Uterus (tissue), 4 donors: ENCODE results near the gene CCL14. TPM values are rescaled to one million over a fixed set of nuclear protein-coding genes. Genes with fewer than 3 reads are reported as not detected.

Experiments
- DNase-seq, 2 donors: peaks; one replicate each; pipeline ENCODE4 v3.0.0-alpha.2; 2019 to 2020
- H3K27ac ChIP-seq, 2 donors: fragments of 200-600 bp; sonication (generic); 1 replicate in 1 of 2; 2 replicates in 1 of 2; pipeline ENCODE4 v1.5.1; 2016 to 2018
- H3K27me3 ChIP-seq, 2 donors: fragments of 200-600 bp; sonication (generic); one replicate each; pipeline ENCODE4 v1.5.1; 2018 to 2019; ENCODE audit warnings: control low read depth in 1 of 2
- H3K36me3 ChIP-seq, 2 donors: fragments of 200-600 bp; sonication (generic); one replicate each; pipeline ENCODE4 v1.5.1; 2019; ENCODE audit warnings: control low read depth in 1 of 2
- H3K4me1 ChIP-seq, 2 donors: fragments of 200-600 bp; sonication (generic); one replicate each; pipeline ENCODE4 v1.5.1; 2018 to 2019; ENCODE audit warnings: control low read depth in 1 of 2
- H3K4me3 ChIP-seq, 2 donors: fragments of 200-600 bp; sonication (generic); 1 replicate in 1 of 2; 2 replicates in 1 of 2; pipeline ENCODE4 v1.5.1; 2018 to 2019; ENCODE audit warnings: mild to moderate bottlenecking in 1 of 2
- H3K9me3 ChIP-seq, 2 donors: fragments of 200-600 bp; sonication (generic); one replicate each; pipeline ENCODE4 v1.5.1; 2019; ENCODE audit warnings: control low read depth in 1 of 2
- POLR2A ChIP-seq, 2 donors: fragments of 450-650 bp; IDR thresholded peaks; one replicate each; pipeline ENCODE4 v1.6.1; 2016; ENCODE audit warnings: antibody characterized with exemption in 2 of 2, mild to moderate bottlenecking in 1 of 2, moderate library complexity in 1 of 2
- intact Hi-C: fragments of 100-400 bp; cut with DNase I; formaldehyde crosslinking; loops from one replicate; pipeline ENCODE4 v1.15.1; 2023; ENCODE audit warnings: low total_unique reads
- total RNA-seq, 4 donors: library from RNA; depleted of rRNA in 3 of 4; stranded (reverse); fragments of >200 nt in 3 of 4; gene quantifications; one replicate each; pipeline versions ENCODE4 v1.1.0 to v1.2.4, GENCODE V29; 2014 to 2023
- TF ChIP-seq, protein P1 (sequence below), 4 experiments: fragments of 200-600 bp in 2 of 4; fragments of 450-650 bp in 2 of 4; sonication (generic) in 2 of 4; IDR thresholded peaks; one replicate each; pipeline ENCODE4 v1.5.1; 2016 to 2019; ENCODE audit warnings: antibody characterized with exemption in 4 of 4, mild to moderate bottlenecking in 2 of 4, moderate library complexity in 1 of 4
- donor health status: DM: yes; HTN: yes; CAD: no.

CCL14 gene
- total RNA-seq, 4 donors from 2014 or later = 0.97 to 165 (median 143) TPM

DNA sequence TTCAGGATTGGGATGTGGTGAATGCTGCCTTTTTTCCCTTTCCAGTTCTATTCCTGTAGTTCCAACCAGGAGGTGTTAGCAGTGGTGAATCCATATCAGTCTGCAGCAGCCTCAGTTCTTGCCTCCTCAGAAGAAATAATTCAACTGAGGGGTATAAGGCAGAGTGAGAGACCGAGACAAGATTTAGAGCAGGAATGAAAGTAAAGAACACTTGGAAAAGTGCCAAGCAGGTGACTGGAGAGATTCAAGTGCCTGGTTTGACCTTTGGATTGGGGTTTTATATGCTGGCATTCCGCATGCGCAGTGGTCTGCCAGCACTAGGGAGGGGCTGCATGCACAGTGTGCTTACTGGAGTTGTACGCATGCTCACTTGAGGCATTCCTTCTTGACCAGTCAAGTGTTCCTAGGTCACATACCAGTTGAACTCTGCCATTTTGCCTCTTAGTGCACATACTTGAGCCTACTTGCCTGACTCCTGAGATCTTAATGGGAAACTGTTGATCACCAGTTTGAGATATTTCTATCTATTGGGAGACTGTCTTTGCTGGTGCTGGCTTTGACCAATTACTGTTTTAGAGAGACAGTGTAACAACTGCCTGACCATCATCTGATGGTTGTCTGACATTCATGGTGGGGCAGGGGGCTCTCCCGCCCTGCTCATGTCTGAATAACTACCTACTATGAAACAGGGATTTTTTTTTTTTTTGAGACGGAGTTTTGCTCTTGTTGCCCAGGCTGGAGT is 15.5 kb upstream of the CCL14 start:
- H3K27ac ChIP-seq = no peak overlapping the region
- H3K4me3 ChIP-seq = no peak overlapping the region
- no peak for DNase-seq
- intact Hi-C loops = no loop called here
- H3K36me3 ChIP-seq = no peaks in the 10 kb centered on the region
- no peaks in the 10 kb centered on the region for H3K9me3 ChIP-seq
- no peak for TF ChIP-seq POLR2A (IDR thresholded peaks at IDR 0.05)
- TF ChIP-seq, protein P1, sequence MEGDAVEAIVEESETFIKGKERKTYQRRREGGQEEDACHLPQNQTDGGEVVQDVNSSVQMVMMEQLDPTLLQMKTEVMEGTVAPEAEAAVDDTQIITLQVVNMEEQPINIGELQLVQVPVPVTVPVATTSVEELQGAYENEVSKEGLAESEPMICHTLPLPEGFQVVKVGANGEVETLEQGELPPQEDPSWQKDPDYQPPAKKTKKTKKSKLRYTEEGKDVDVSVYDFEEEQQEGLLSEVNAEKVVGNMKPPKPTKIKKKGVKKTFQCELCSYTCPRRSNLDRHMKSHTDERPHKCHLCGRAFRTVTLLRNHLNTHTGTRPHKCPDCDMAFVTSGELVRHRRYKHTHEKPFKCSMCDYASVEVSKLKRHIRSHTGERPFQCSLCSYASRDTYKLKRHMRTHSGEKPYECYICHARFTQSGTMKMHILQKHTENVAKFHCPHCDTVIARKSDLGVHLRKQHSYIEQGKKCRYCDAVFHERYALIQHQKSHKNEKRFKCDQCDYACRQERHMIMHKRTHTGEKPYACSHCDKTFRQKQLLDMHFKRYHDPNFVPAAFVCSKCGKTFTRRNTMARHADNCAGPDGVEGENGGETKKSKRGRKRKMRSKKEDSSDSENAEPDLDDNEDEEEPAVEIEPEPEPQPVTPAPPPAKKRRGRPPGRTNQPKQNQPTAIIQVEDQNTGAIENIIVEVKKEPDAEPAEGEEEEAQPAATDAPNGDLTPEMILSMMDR (IDR thresholded peaks at IDR 0.05) = no peak
- H3K27me3 ChIP-seq = no peaks in the 10 kb centered on the region
- H3K4me1 ChIP-seq = no peaks in the 10 kb centered on the region

DNA sequence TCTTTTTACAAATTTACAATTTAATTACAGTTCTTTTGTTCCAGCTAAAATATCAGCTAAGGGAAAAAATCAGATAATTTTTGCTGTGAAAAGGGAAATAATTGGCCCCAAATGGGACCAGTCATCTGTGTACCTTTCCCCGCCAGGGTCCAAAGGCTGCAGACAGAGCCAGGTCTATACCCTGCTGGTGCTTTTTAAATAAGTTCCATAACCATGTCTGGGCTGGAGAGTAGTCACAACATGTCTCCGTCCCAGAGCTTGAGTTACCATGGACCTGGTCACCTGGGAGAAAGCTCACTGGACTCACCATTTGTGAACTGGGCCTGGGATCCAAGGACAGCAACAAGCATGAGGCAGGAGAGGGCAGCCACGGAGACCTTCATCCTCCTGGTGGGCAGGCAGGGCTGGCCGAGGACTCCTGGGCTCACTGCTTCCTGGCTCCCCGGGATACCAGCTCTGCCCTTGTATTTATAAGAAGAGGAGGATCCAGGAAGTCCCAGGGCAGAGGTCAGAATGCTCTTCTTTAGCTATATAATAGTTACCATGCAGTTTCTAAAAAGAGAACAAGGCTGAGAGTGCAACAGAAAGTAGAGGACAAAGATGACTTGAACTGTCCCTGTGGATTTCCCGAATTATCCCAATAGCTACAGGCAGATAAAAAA is 14.7 kb upstream of the CCL14 start, which contains the start of gene CCL15:
TSS of gene CCL15 (minus strand) at position 444 of the 662 bp plus-strand sequence. CDS start at position 383, 61 bp downstream.
- no peak for DNase-seq
- Histone ChIP-seq H3K27me3 (no peaks in the 10 kb centered on the region), H3K4me3 (no peak within 1 kb of the TSS), H3K4me1 (no peaks in the 10 kb centered on the region), H3K27ac (no peak within 1 kb of the TSS), H3K36me3 (no peaks in the 10 kb centered on the region), H3K9me3 (no peaks in the 10 kb centered on the region)
- TF ChIP-seq POLR2A (IDR thresholded peaks at IDR 0.05) = no peak
- TF ChIP-seq, protein P1 (IDR thresholded peaks at IDR 0.05) = no peak
- intact Hi-C loops = no loop called here

DNA sequence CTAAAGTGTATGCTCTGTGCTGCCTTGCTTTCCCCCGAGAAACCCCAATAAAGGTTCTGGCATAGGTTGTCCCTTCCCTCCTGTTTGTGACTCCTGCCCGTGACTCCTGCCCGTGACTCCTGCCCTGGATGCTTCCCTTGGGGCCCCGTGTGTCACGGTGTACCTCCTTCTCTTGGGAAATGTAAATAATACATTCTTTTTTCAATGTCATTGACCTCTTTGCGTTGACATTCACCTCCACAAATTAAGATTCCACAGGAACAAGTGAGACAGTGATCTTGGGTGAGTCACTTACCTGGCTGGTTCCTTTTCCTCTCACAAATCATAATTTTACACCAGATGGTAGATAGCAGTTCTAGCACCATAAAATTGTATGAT is 14.2 kb upstream of the CCL14 start:
- no peak for DNase-seq
- no peaks in the 10 kb centered on the region for H3K36me3 ChIP-seq
- no peak for TF ChIP-seq POLR2A (IDR thresholded peaks at IDR 0.05)
- TF ChIP-seq, protein P1 (IDR thresholded peaks at IDR 0.05) = no peak
- no peak overlapping the region for H3K27ac ChIP-seq
- H3K27me3 ChIP-seq = no peaks in the 10 kb centered on the region
- H3K9me3 ChIP-seq = no peaks in the 10 kb centered on the region
- H3K4me1 ChIP-seq = no peaks in the 10 kb centered on the region
- intact Hi-C loops = no loop called here
- H3K4me3 ChIP-seq = no peak overlapping the region

DNA sequence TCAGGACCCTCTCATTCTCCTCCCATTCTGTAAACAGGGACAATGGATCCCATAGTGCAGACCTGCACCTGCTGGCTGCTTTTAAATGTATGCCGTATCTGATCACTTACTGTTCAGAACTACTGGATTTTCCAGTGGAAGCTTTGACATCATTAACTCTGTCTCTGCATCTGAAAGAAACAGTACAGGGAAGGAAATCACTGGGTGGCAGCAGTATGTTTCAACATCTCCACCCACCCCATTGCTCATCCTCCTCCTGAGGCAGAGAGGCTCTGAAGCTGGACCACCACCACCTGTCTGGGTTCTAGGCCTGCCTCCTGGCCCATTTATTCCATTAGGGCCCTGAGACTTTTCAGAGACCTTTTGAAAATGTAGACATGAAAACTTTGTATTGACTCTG is 12.2 kb upstream of the CCL14 start:
- Histone ChIP-seq H3K4me1 (no peaks in the 10 kb centered on the region), H3K9me3 (no peaks in the 10 kb centered on the region), H3K27me3 (no peaks in the 10 kb centered on the region)

More for the DNA sequence above, 12.2 kb upstream of the CCL14 start:
- Histone ChIP-seq H3K36me3 (no peaks in the 10 kb centered on the region), H3K4me3 (no peak overlapping the region), H3K27ac (no peak overlapping the region)
- TF ChIP-seq, protein P1 (IDR thresholded peaks at IDR 0.05) = no peak
- TF ChIP-seq POLR2A (IDR thresholded peaks at IDR 0.05) = no peak
- no peak for DNase-seq
- intact Hi-C loops = no loop called here
